ENCODE measurements around the gene SPRR1A. TPM values are rescaled to one million over a fixed set of nuclear protein-coding genes. Genes with fewer than 3 reads are reported as not detected.
"Not testable (repeated sequence)": the region's sequence is repeated elsewhere in the genome, so short reads cannot be mapped to it uniquely, and the experiment has no call there.

SPRR1A gene
- total RNA-seq, 1 experiment from 2014 or later, result not detected

DNA sequence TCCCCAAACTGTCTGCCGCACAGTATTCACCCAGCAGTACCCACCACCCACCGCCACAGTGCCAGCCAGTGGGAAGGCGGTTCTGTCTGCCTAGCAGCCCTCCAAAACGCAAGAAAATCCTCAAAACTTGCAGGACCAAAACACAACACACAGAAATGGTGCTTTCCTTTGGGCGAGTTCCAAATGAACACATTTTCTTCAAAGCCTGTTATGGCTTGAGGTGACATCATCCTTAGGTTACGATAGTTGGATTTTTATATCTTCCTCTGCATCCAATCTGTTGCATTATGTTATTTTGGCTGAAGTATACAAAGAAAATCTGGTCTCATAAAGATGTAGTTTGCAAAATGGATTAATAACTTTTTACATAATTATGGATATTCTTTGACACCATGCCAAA is 9.3 kb downstream of the SPRR1A start:
- H3K27me3 ChIP-seq (ENCODE audit: control insufficient read depth, insufficient read depth, low read length), result no peaks in the 10 kb centered on the region
- H3K4me3 ChIP-seq (ENCODE audit: insufficient read depth, low read depth, low read length), result no peak overlapping the region
- no peaks in the 10 kb centered on the region for H3K36me3 ChIP-seq (replicated peaks; ENCODE audit: control insufficient read depth, insufficient read depth, low read length)
- no peak for DNase-seq

DNA sequence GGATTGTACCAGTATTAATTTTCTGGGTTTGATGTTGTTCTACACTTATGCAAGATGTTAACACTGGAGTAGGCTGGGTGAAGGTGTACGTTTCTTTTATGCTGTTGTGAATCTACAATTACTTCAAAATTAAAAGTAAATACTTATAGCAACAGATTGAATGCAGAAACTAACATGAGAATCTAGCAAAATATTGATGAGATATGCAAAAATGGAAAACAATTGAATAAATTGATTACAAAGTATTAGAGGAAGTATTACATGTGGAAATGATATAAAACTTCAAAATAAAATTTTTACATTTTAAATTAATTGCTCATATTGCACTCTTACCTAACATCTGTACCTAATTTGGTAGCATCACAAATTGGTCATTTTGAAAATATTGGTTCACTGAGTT is 12.0 kb downstream of the SPRR1A start:
- no peaks in the 10 kb centered on the region for H3K27me3 ChIP-seq (ENCODE audit: control insufficient read depth, insufficient read depth, low read length)
- DNase-seq, result no peak
- H3K36me3 ChIP-seq (replicated peaks; ENCODE audit: control insufficient read depth, insufficient read depth, low read length), result no peaks in the 10 kb centered on the region
- no peak overlapping the region for H3K4me3 ChIP-seq (ENCODE audit: insufficient read depth, low read depth, low read length)

GRCh38 chr1:152996633-152997400 is 12.9 kb downstream of the SPRR1A start:
- H3K36me3 ChIP-seq (replicated peaks; ENCODE audit: control insufficient read depth, insufficient read depth, low read length), result no peaks in the 10 kb centered on the region
- peak; percentile 19 for DNase-seq
- no peaks in the 10 kb centered on the region for H3K27me3 ChIP-seq (ENCODE audit: control insufficient read depth, insufficient read depth, low read length)
- H3K4me3 ChIP-seq (ENCODE audit: insufficient read depth, low read depth, low read length), result no peak overlapping the region

GRCh38 chr1:152997901-152998300 is 14.0 kb downstream of the SPRR1A start:
- Histone ChIP-seq H3K27me3 (ENCODE audit: control insufficient read depth, insufficient read depth, low read length) (no peaks in the 10 kb centered on the region), H3K4me3 (ENCODE audit: insufficient read depth, low read depth, low read length) (no peak overlapping the region), H3K36me3 (replicated peaks; ENCODE audit: control insufficient read depth, insufficient read depth, low read length) (no peaks in the 10 kb centered on the region)
- no peak for DNase-seq

DNA sequence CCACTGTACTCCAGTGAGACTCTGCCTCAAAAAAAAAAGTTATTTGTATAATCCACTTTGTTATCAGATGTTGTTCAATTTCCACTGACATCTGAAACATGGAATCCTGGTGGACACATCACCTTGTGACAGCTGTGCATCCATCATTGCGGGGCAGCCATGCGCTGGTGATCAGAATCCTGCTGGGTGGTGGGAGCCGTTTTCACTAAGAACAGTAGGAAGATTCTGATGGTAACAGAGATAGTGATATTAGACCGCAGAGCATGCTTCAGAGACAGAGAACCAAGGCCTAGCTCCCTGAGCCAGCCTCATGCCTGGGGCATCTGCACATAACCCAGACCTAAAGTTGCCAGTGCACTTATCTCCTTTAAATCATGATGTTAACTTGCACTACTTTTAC is 14.6 kb downstream of the SPRR1A start:
- no peaks in the 10 kb centered on the region for H3K27me3 ChIP-seq (ENCODE audit: control insufficient read depth, insufficient read depth, low read length)
- no peak for DNase-seq
- H3K4me3 ChIP-seq (ENCODE audit: insufficient read depth, low read depth, low read length), result no peak overlapping the region
- H3K36me3 ChIP-seq (replicated peaks; ENCODE audit: control insufficient read depth, insufficient read depth, low read length), result no peaks in the 10 kb centered on the region

DNA sequence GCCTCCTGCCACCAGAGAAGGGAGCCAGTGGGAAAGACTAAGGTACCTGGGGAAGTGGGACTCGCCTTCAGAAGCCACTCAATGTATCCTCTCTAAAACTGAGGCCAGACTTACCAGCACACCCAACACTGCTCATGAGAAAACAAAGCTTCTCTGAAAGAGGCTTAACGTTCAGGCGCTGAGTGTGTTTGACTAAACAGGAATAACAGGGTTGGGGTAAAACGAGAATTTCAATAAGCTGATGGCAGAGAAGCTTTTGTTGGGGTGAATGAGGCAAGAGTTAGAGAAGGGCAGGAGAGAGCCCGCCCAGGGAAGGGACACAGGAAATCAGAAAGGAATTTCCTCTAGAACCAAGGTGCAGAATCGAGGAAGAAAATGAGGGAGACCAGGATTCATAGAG is 15.9 kb downstream of the SPRR1A start:
- no peak overlapping the region for H3K4me3 ChIP-seq (ENCODE audit: insufficient read depth, low read depth, low read length)
- H3K27me3 ChIP-seq (ENCODE audit: control insufficient read depth, insufficient read depth, low read length), result no peaks in the 10 kb centered on the region
- no peaks in the 10 kb centered on the region for H3K36me3 ChIP-seq (replicated peaks; ENCODE audit: control insufficient read depth, insufficient read depth, low read length)
- DNase-seq, result no peak

DNA sequence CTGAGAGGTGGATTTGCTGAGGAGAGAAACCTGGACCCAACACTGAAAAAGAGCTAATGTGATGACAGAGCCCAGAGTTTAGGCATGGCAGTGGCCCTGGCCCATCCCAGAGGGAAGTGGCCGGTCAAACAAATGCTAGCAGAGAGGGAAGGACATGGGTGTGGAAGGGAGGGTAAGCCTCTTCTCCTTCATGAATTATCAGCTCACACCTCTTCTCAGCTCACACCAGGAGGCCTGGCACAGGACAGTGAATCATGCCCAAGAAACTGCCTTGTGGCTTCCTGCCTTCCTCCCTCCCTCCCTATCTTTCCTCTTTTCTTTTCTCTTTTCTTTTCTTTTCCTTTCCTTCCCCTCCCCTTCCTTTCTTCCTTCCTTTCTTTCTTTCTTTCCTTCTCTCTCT is 16.4 kb downstream of the SPRR1A start:
- DNase-seq, result no peak
- Histone ChIP-seq H3K36me3 (replicated peaks; ENCODE audit: control insufficient read depth, insufficient read depth, low read length) (no peaks in the 10 kb centered on the region), H3K27me3 (ENCODE audit: control insufficient read depth, insufficient read depth, low read length) (no peaks in the 10 kb centered on the region), H3K4me3 (ENCODE audit: insufficient read depth, low read depth, low read length) (no peak overlapping the region)

DNA sequence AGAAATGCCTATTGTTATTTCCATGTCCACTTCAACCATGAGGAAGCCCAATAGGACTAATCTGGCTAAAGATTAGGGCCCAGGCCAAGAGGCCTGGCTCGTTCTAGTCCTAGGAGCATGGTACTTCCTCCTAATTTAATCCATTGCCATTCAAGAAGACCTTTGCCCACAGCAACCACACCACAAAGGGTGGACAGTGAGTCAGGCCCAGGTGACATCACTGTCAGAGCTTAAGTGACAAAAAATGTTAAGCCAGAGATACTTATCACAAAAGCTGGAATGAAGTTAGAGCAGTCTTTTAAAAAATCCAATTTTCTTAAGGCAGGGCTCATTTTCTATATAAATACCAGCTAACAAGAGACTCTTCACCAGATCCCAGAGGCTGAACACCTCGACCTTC is 17.5 kb downstream of the SPRR1A start, which contains the start of gene SPRR3:
SPRR3 (plus strand) TSS at position 368 of the 400 bp plus-strand sequence. CDS start 1,272 bp downstream, outside the sequence.
- no peak for DNase-seq
- no peaks in the 10 kb centered on the region for H3K36me3 ChIP-seq (replicated peaks; ENCODE audit: control insufficient read depth, insufficient read depth, low read length)
- no peaks in the 10 kb centered on the region for H3K27me3 ChIP-seq (ENCODE audit: control insufficient read depth, insufficient read depth, low read length)
- H3K4me3 ChIP-seq (ENCODE audit: insufficient read depth, low read depth, low read length), result no peak within 1 kb of the TSS

GRCh38 chr1:153011235-153011758 is 27.4 kb downstream of the SPRR1A start:
- not testable (repeated sequence) for H3K36me3 ChIP-seq (replicated peaks; ENCODE audit: control insufficient read depth, insufficient read depth, low read length); H3K4me3 ChIP-seq (ENCODE audit: insufficient read depth, low read depth, low read length); DNase-seq

DNA sequence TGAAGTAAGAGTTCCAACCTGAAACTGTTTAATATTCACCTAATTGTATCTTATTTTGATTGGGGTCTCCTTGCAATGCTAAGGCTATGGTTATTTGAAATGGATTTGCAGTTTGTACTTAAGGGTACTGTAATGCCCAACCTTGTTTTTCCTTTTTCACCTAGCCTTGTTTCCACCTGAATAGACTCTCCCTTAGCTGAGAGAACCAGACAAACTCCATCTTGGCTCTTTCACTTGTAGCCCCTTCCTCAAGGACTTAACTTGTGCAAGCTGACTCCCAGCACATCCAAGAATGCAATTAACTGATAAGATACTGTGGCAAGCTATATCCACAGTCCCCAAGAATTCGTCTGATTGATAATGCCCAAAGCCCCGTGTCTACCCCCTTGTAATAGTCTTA is 37.9 kb downstream of the SPRR1A start:
- H3K36me3 ChIP-seq (replicated peaks; ENCODE audit: control insufficient read depth, insufficient read depth, low read length); DNase-seq; H3K27me3 ChIP-seq (ENCODE audit: control insufficient read depth, insufficient read depth, low read length); H3K4me3 ChIP-seq (ENCODE audit: insufficient read depth, low read depth, low read length): not testable (repeated sequence)

More at GRCh38 chr1:153011235-153011758, 27.4 kb downstream of the SPRR1A start:
- not testable (repeated sequence) for H3K27me3 ChIP-seq (ENCODE audit: control insufficient read depth, insufficient read depth, low read length)

DNA sequence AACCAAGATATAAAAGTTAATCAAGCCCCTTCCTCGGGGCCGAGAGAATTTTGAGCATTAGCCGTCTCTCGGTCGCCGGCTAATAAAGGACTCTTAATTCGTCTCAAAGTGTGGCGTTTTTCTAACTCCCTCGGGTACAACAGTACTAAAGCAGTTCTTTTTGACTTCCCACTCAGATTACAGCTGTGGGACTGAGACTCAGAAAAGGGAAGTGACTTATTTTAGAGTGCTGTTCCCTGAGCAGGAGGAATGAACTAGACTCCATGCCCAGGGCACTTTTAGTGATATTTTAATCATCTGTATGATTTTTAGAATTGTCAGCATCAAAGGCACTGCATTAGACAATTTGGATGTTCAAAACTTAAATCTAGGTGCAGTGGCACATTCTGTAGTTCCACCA is 38.5 kb downstream of the SPRR1A start:
- DNase-seq; H3K4me3 ChIP-seq (ENCODE audit: insufficient read depth, low read depth, low read length); H3K27me3 ChIP-seq (ENCODE audit: control insufficient read depth, insufficient read depth, low read length); H3K36me3 ChIP-seq (replicated peaks; ENCODE audit: control insufficient read depth, insufficient read depth, low read length): not testable (repeated sequence)

GRCh38 chr1:153023109-153023508 is 39.2 kb downstream of the SPRR1A start:
- DNase-seq, result no peak
- Histone ChIP-seq H3K4me3 (ENCODE audit: insufficient read depth, low read depth, low read length) (no peak overlapping the region), H3K27me3 (ENCODE audit: control insufficient read depth, insufficient read depth, low read length) (no peaks in the 10 kb centered on the region), H3K36me3 (replicated peaks; ENCODE audit: control insufficient read depth, insufficient read depth, low read length) (no peaks in the 10 kb centered on the region)

DNA sequence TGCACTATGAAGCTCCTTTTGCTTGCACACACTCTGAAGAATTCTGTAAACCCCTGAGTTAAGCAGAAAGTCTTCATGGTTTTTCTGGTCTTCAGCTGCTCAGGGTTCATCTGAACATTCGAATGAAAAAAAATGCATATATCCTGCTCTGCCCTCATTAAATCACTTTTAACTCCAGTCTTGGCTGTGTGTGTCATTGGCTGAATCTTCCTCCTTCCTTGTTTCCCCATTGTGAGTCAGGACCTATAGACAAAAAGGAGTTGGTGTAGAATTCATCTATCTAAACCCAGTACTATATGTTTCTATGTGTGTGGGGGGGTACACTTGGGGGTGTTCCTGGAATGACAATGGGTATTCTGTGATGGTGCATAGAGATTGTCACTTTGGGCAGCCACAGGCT is 40.5 kb downstream of the SPRR1A start:
- Histone ChIP-seq H3K4me3 (ENCODE audit: insufficient read depth, low read depth, low read length) (no peak overlapping the region), H3K36me3 (replicated peaks; ENCODE audit: control insufficient read depth, insufficient read depth, low read length) (no peaks in the 10 kb centered on the region), H3K27me3 (ENCODE audit: control insufficient read depth, insufficient read depth, low read length) (no peaks in the 10 kb centered on the region)
- no peak for DNase-seq

GRCh38 chr1:153025797-153026196 is 41.9 kb downstream of the SPRR1A start:
- no peak for DNase-seq
- no peak overlapping the region for H3K4me3 ChIP-seq (ENCODE audit: insufficient read depth, low read depth, low read length)
- H3K36me3 ChIP-seq (replicated peaks; ENCODE audit: control insufficient read depth, insufficient read depth, low read length), result no peaks in the 10 kb centered on the region
- no peaks in the 10 kb centered on the region for H3K27me3 ChIP-seq (ENCODE audit: control insufficient read depth, insufficient read depth, low read length)

- no peaks in the 10 kb centered on the region for H3K27me3 ChIP-seq (ENCODE audit: control insufficient read depth, insufficient read depth, low read length)
- DNase-seq, result no peak
- no peaks in the 10 kb centered on the region for H3K36me3 ChIP-seq (replicated peaks; ENCODE audit: control insufficient read depth, insufficient read depth, low read length)
- H3K4me3 ChIP-seq (ENCODE audit: insufficient read depth, low read depth, low read length), result no peak overlapping the region
Measured at GRCh38 chr1:153028766-153029165, 44.9 kb downstream of the SPRR1A start.

Measured in H7 (cell line).